ENCODE data around the gene OR51A2. TPM values are rescaled to one million over a fixed set of nuclear protein-coding genes. Genes with fewer than 3 reads are reported as not detected.

Gene OR51A2
- total RNA-seq, 2 experiments from 2014 or later = not detected

DNA sequence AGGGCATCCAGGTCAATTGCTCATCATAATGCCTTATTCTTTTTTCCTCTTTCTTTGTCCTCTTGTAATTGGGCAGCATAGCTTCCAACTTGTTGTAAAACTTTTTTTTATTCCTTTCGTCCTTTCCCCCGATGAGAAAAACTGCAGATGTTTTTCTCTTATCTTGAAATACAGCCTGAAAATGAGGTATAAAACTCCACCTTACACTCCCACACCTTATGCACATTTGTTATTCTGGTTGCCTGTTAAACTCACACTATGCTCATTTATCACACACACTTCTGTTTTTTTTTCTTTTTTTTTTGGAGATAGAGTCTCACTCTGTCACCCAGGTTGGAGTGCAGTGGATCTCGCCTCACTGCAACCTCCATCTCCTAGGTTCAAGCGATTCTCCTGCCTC lies 1.9 kb upstream of the OR51A2 start:
- ChIA-PET POLR2A (no interaction called here), CTCF (no interaction called here)
- intact Hi-C loops (cut with micrococcal nuclease) = no loop called here
- Mint-ChIP-seq H3K4me1 (ENCODE audit: low read depth) (no peaks in the 10 kb centered on the region), H3K27ac (no peak overlapping the region), H3K4me3 (no peak overlapping the region), H3K9me3 (no peaks in the 10 kb centered on the region), H3K27me3 (no peaks in the 10 kb centered on the region), H3K36me3 (ENCODE audit: low read depth) (no peaks in the 10 kb centered on the region)
- no peak for DNase-seq
- TF ChIP-seq, protein P1, sequence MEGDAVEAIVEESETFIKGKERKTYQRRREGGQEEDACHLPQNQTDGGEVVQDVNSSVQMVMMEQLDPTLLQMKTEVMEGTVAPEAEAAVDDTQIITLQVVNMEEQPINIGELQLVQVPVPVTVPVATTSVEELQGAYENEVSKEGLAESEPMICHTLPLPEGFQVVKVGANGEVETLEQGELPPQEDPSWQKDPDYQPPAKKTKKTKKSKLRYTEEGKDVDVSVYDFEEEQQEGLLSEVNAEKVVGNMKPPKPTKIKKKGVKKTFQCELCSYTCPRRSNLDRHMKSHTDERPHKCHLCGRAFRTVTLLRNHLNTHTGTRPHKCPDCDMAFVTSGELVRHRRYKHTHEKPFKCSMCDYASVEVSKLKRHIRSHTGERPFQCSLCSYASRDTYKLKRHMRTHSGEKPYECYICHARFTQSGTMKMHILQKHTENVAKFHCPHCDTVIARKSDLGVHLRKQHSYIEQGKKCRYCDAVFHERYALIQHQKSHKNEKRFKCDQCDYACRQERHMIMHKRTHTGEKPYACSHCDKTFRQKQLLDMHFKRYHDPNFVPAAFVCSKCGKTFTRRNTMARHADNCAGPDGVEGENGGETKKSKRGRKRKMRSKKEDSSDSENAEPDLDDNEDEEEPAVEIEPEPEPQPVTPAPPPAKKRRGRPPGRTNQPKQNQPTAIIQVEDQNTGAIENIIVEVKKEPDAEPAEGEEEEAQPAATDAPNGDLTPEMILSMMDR (IDR thresholded peaks at IDR 0.05) = no peak
- ATAC-seq = no peak

DNA sequence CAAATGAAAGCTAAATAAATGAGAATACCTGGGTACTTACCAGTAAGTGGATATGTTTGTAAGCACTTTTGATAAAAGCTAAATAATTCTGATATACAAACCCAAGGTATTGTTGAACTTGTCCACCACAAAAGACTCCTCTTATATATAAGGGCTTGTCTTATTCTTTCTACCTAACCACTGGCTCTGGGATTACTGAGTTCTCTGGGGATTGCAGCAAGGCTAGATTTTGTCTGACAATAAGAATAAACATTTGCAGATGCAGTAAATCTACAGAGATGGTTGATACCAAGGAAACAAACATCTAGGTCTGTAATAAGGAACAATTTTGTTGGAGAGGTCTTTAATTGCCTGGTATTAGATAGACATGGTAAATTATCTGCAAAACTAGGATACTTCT lies 8.0 kb downstream of the OR51A2 start, which contains the start of gene OR51A4:
Gene OR51A4 (minus strand): TSS at position 101 of the 400 bp plus-strand sequence. CDS start 505 bp downstream, outside the sequence.
- ChIA-PET CTCF (no interaction called here), POLR2A (no interaction called here)
- ATAC-seq = no peak
- Mint-ChIP-seq H3K27me3 (no peaks in the 10 kb centered on the region), H3K27ac (no peak within 1 kb of the TSS), H3K4me3 (no peak within 1 kb of the TSS), H3K4me1 (ENCODE audit: low read depth) (no peaks in the 10 kb centered on the region), H3K36me3 (ENCODE audit: low read depth) (no peaks in the 10 kb centered on the region), H3K9me3 (no peaks in the 10 kb centered on the region)
- DNase-seq = no peak
- TF ChIP-seq, protein P1 (IDR thresholded peaks at IDR 0.05) = no peak
- intact Hi-C loops (cut with micrococcal nuclease) = no loop called here

DNA sequence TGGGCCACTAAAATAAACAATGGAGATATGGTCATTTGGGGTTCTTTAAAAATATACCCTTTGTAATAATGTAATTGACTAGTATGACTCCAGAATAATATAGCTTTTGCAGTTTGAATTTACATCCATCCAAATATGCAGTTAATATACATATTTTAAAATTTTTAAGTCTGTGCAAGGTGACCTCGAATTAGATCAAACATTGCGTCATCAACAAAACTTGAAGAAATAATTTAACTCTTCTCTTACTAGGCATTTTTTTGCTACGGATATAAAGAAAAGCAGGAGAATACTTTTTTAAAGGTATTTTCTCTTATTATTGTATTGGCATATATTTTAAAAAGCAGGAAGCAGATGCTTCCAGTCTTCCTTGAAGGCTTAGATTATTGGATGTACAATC lies 18.8 kb downstream of the OR51A2 start:
- ChIA-PET POLR2A (no interaction called here), CTCF (no interaction called here)
- DNase-seq (no peak), ATAC-seq (no peak)
- TF ChIP-seq, protein P1 (IDR thresholded peaks at IDR 0.05) = no peak
- Mint-ChIP-seq H3K9me3 (no peaks in the 10 kb centered on the region), H3K36me3 (ENCODE audit: low read depth) (no peaks in the 10 kb centered on the region), H3K4me1 (ENCODE audit: low read depth) (no peaks in the 10 kb centered on the region), H3K27ac (no peak overlapping the region), H3K4me3 (no peak overlapping the region), H3K27me3 (no peaks in the 10 kb centered on the region)
- intact Hi-C loops (cut with micrococcal nuclease) = no loop called here

DNA sequence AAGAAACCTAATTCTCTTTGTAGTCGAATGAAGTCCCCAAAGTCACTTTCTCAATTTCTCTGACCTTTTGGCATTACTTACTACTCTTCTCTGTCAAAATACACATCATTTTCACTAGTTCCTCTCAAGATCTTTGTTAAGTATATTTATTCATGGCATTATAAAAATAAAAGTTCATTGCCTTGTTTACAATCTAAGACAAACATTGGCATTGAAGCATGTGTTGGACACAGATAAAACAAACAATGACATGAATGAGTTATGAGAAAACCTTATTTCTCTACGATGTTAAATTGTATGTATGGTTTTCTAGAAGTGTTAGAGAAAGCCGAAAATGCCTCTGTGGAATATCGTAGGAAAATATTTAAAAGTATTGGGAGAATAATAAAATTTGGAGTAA lies 22.8 kb downstream of the OR51A2 start:
- DNase-seq = no peak
- Mint-ChIP-seq H3K36me3 (ENCODE audit: low read depth) (no peaks in the 10 kb centered on the region), H3K4me3 (no peak overlapping the region), H3K27ac (no peak overlapping the region), H3K9me3 (no peaks in the 10 kb centered on the region), H3K27me3 (no peaks in the 10 kb centered on the region), H3K4me1 (ENCODE audit: low read depth) (no peaks in the 10 kb centered on the region)
- TF ChIP-seq, protein P1 (IDR thresholded peaks at IDR 0.05) = no peak
- ChIA-PET CTCF (no interaction called here), POLR2A (no interaction called here)
- intact Hi-C loops (cut with micrococcal nuclease) = no loop called here
- no peak for ATAC-seq

DNA sequence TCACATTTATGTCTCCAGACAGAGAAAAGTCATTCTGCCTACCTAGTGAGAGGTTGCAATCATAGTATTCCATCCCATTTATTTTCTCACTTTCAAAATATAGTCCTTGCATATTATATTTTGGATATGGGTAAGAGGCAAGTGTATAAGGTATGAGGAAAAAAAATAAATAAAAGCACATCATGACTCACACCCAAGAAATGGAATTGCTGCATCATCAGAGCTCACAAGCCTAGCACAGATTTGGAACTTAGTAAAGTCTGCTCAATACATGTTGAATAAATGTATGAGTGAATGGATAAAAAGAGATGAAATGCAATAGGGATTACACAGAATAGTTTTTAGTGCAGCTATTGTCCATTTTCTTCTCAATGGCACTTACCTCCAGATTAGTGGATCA lies 28.9 kb downstream of the OR51A2 start:
- no peak overlapping the region for H3K27ac Mint-ChIP-seq
- intact Hi-C loops (cut with micrococcal nuclease) = no loop called here
- no peak overlapping the region for H3K4me3 Mint-ChIP-seq
- H3K9me3 Mint-ChIP-seq = no peaks in the 10 kb centered on the region
- DNase-seq (no peak), ATAC-seq (no peak)
- no peaks in the 10 kb centered on the region for H3K36me3 Mint-ChIP-seq (ENCODE audit: low read depth)
- ChIA-PET POLR2A (no interaction called here), CTCF (no interaction called here)
- TF ChIP-seq, protein P1 (IDR thresholded peaks at IDR 0.05) = no peak
- H3K4me1 Mint-ChIP-seq (ENCODE audit: low read depth) = no peaks in the 10 kb centered on the region
- peaks cover 4% of the 10 kb centered on the region for H3K27me3 Mint-ChIP-seq
